Naive thymus-derived CD4-positive, alpha-beta T cell (primary cell): ENCODE results near the gene ESPN. TPM values are rescaled to one million over a fixed set of nuclear protein-coding genes. Genes with fewer than 3 reads are reported as not detected.

Source experiments
- ATAC-seq: fragments of 150-1000 bp; cut with Tn5 transposase; 2 replicates; pipeline ENCODE4 v1.10.0; 2021; ENCODE audit warnings: mild to moderate bottlenecking, moderate library complexity
- CTCF ChIA-PET: fragments of 350-600 bp; sonication (Branson Sonifier 250); formaldehyde crosslinking; loops from one replicate; lab custom pipeline; 2021; ENCODE audit warnings: antibody characterized with exemption; lab: Charles Lee
- POLR2A ChIA-PET: fragments of 350-600 bp; sonication (Branson Sonifier 250); formaldehyde crosslinking; loops from one replicate; lab custom pipeline; 2021; ENCODE audit warnings: antibody characterized with exemption, inconsistent platforms; lab: Charles Lee
- DNase-seq, 9 donors: peaks; one replicate each; pipeline versions ENCODE4 v3.0.0 to v3.0.0-alpha.2; 2020 to 2022; ENCODE audit warnings: mixed read lengths in 1 of 9
- H3K27ac ChIP-seq: one replicate; pipeline ENCODE4 v1.7.0; 2013; ENCODE audit warnings: mild to moderate bottlenecking, low read depth, low read length, moderate library complexity
- H3K27me3 ChIP-seq, 2 donors: one replicate each; pipeline ENCODE4 v1.7.0; 2013; ENCODE audit warnings: low read length in 2 of 2, mild to moderate bottlenecking in 2 of 2, moderate library complexity in 2 of 2; ENCODE audit not compliant: control insufficient read depth in 2 of 2, insufficient read depth in 2 of 2
- H3K36me3 ChIP-seq, 3 experiments: 1 replicate in 2 of 3; 2 replicates in 1 of 3; pipeline ENCODE4 v1.7.0; 2013; ENCODE audit warnings: low read length in 3 of 3, mild to moderate bottlenecking in 3 of 3, moderate library complexity in 1 of 3; ENCODE audit not compliant: insufficient read depth in 3 of 3, control insufficient read depth in 2 of 3
- H3K4me1 ChIP-seq, 2 donors: one replicate each; pipeline ENCODE4 v1.7.0; 2013; ENCODE audit warnings: low read length in 2 of 2, mild to moderate bottlenecking in 2 of 2, moderate library complexity in 1 of 2; ENCODE audit not compliant: control insufficient read depth in 2 of 2, insufficient read depth in 2 of 2
- H3K4me3 ChIP-seq: 2 replicates; pipeline ENCODE4 v1.7.0; 2013; ENCODE audit warnings: mild to moderate bottlenecking, low read length
- H3K9me3 ChIP-seq, 3 experiments: 1 replicate in 2 of 3; 2 replicates in 1 of 3; pipeline ENCODE4 v1.7.0; 2013; ENCODE audit warnings: low read length in 3 of 3; ENCODE audit not compliant: control insufficient read depth in 2 of 3
- H3K27ac Mint-ChIP-seq, 9 donors: one replicate each; pipeline ENCODE4 v1.8.0; 2020 to 2022; ENCODE audit warnings: mixed read lengths in 9 of 9, mild to moderate bottlenecking in 8 of 9, moderate library complexity in 5 of 9, inconsistent platforms in 2 of 9
- H3K27me3 Mint-ChIP-seq, 5 donors: one replicate each; pipeline ENCODE4 v1.8.0; 2021 to 2022; ENCODE audit warnings: mixed read lengths in 5 of 5, mild to moderate bottlenecking in 1 of 5
- H3K36me3 Mint-ChIP-seq, 5 donors: one replicate each; pipeline ENCODE4 v1.8.0; 2020 to 2022; ENCODE audit warnings: mixed read lengths in 5 of 5, mild to moderate bottlenecking in 3 of 5, inconsistent platforms in 1 of 5
- H3K4me1 Mint-ChIP-seq, 7 donors: one replicate each; pipeline ENCODE4 v1.8.0; 2020 to 2022; ENCODE audit warnings: mixed read lengths in 7 of 7, mild to moderate bottlenecking in 3 of 7, inconsistent platforms in 1 of 7
- H3K4me3 Mint-ChIP-seq, 10 donors: one replicate each; pipeline ENCODE4 v1.8.0; 2020 to 2022; ENCODE audit warnings: mild to moderate bottlenecking in 10 of 10, mixed read lengths in 10 of 10, moderate library complexity in 6 of 10, inconsistent platforms in 2 of 10
- H3K9me3 Mint-ChIP-seq, 11 donors: one replicate each; pipeline ENCODE4 v1.8.0; 2020 to 2022; ENCODE audit warnings: mixed read lengths in 11 of 11, mild to moderate bottlenecking in 4 of 11, inconsistent platforms in 1 of 11, moderate library complexity in 1 of 11
- intact Hi-C, 2 donors: fragments of 100-400 bp; cut with micrococcal nuclease; formaldehyde crosslinking; loops; one replicate each; pipeline ENCODE4 v1.15.1; 2023
- microRNA-seq: library from miRNA; unstranded; fragments of <30 nt; microRNA quantifications from one replicate; pipeline ENCODE4 v1.2.0, GENCODE V29; 2022; ENCODE audit warnings: borderline microRNAs expressed
- polyA plus RNA-seq, 2 donors: library from polyadenylated mRNA; unstranded; fragments of 300-500 nt; fragmentation: Illumina TruSeq; gene quantifications; one replicate each; pipeline ENCODE4 v1.2.3, GENCODE V29; 2021
- total RNA-seq, 6 experiments: library from RNA in 5 of 6; stranded (reverse) in 5 of 6; gene quantifications; 1 replicate in 5 of 6; 2 replicates in 1 of 6; pipeline ENCODE4 v1.2.3 and lab custom pipeline; 2021 to 2026

ESPN gene
- total and polyA plus RNA-seq, 7 experiments from 2014 or later: 0.40 to 2.9 (median 2.1) TPM

- H3K4me1 Mint-ChIP-seq: no peaks in the 10 kb centered on the region
- H3K27me3 Mint-ChIP-seq: no peaks in the 10 kb centered on the region
- ChIA-PET POLR2A (no interaction called here), CTCF (no interaction called here)
- Histone ChIP-seq H3K27ac (no peak overlapping the region), H3K4me1 (no peaks in the 10 kb centered on the region), H3K4me3 (no peak overlapping the region), H3K9me3 (no peaks in the 10 kb centered on the region), H3K27me3 (no peaks in the 10 kb centered on the region), H3K36me3 (no peaks in the 10 kb centered on the region)
- intact Hi-C loops: no loop called here
- no peak for DNase-seq
- H3K9me3 Mint-ChIP-seq: no peaks in the 10 kb centered on the region
- no peaks in the 10 kb centered on the region for H3K36me3 Mint-ChIP-seq
- no peak overlapping the region for H3K27ac Mint-ChIP-seq
- ATAC-seq: no peak
- no peak overlapping the region for H3K4me3 Mint-ChIP-seq
These were observed 85.3 kb downstream of the ESPN start for GRCh38 chr1:6509919-6510291.

GRCh38 chr1:6510493-6510892 is 85.9 kb downstream of the ESPN start:
- intact Hi-C loops: no loop called here
- ChIA-PET CTCF (no interaction called here), POLR2A (interaction anchor here (0.5 kb wide), 1 partner anchor 70 kb away, joined by 3 read pairs; no protein-coding TSS in a partner anchor)
- DNase-seq (no peak), ATAC-seq (no peak)
- H3K4me1 Mint-ChIP-seq: no peaks in the 10 kb centered on the region
- no peak overlapping the region for H3K27ac Mint-ChIP-seq
- Histone ChIP-seq H3K4me1 (no peaks in the 10 kb centered on the region), H3K27ac (no peak overlapping the region), H3K36me3 (no peaks in the 10 kb centered on the region), H3K4me3 (no peak overlapping the region), H3K9me3 (no peaks in the 10 kb centered on the region), H3K27me3 (no peaks in the 10 kb centered on the region)
- H3K4me3 Mint-ChIP-seq: no peak overlapping the region
- H3K27me3 Mint-ChIP-seq: no peaks in the 10 kb centered on the region
- H3K9me3 Mint-ChIP-seq: no peaks in the 10 kb centered on the region
- H3K36me3 Mint-ChIP-seq: no peaks in the 10 kb centered on the region

Small RNA genes lying within 50 kb of the gene (microRNA-seq; reads per million reads assigned to microRNA genes)
- gene MIR4252: not detected

Other genes with a start within 250 kb of the ESPN start
- 1 to 10 TPM in 1 of 5 experiments, under 1 TPM in 4; 0.14 to 2.8 (median 0.37) TPM for gene CHD5, start 244.5 kb upstream of the ESPN start, total RNA-seq
- not detected for gene CHD5, start 244.5 kb upstream of the ESPN start, polyA plus RNA-seq
- 100 to 1,000 TPM; 431 to 720 (median 579) TPM for gene RPL22, start 225.2 kb upstream of the ESPN start, total RNA-seq
- 100 to 1,000 TPM; 129 to 298 TPM for gene RPL22, start 225.2 kb upstream of the ESPN start, polyA plus RNA-seq
- gene RNF207, start 218.7 kb upstream of the ESPN start, total RNA-seq: 10 to 100 TPM in 1 of 5 experiments, 1 to 10 TPM in 2, under 1 TPM in 2; 0.81 to 83.6 (median 3.1) TPM
- gene RNF207, start 218.7 kb upstream of the ESPN start, polyA plus RNA-seq: under 1 TPM; 0.09 to 0.17 TPM
- gene ICMT, start 188.8 kb upstream of the ESPN start, total RNA-seq: 10 to 100 TPM in 3 of 5 experiments, 1 to 10 TPM in 2; 4.6 to 46.1 (median 16.3) TPM
- 10 to 100 TPM; 12.9 to 14.3 TPM for gene ICMT, start 188.8 kb upstream of the ESPN start, polyA plus RNA-seq
- gene HES3, start 180.6 kb upstream of the ESPN start, total RNA-seq: not detected
- gene HES3, start 180.6 kb upstream of the ESPN start, polyA plus RNA-seq: not detected
- 1 to 10 TPM in 2 of 5 experiments, under 1 TPM in 3; 0.27 to 2.9 (median 0.59) TPM for gene GPR153, start 163.7 kb upstream of the ESPN start, total RNA-seq
- gene GPR153, start 163.7 kb upstream of the ESPN start, polyA plus RNA-seq: not detected
- 10 to 100 TPM in 1 of 5 experiments, 1 to 10 TPM in 4; 2.5 to 75.6 (median 3.4) TPM for gene ACOT7, start 31.0 kb upstream of the ESPN start, total RNA-seq
- gene ACOT7, start 31.0 kb upstream of the ESPN start, polyA plus RNA-seq: 1 to 10 TPM; 4.9 to 6.2 TPM
- under 1 TPM in 1 of 5 experiments, not detected in 4; 0.56 TPM for gene HES2, start 4.9 kb upstream of the ESPN start, total RNA-seq
- gene HES2, start 4.9 kb upstream of the ESPN start, polyA plus RNA-seq: not detected
- gene TNFRSF25, start 41.4 kb downstream of the ESPN start, total RNA-seq: 100 to 1,000 TPM; 151 to 352 (median 179) TPM
- 10 to 100 TPM; 17.3 to 40.5 TPM for gene TNFRSF25, start 41.4 kb downstream of the ESPN start, polyA plus RNA-seq
- 10 to 100 TPM in 3 of 5 experiments, 1 to 10 TPM in 2; 2.2 to 15.6 (median 11.7) TPM for gene PLEKHG5, start 66.9 kb downstream of the ESPN start, total RNA-seq
- 1 to 10 TPM in 1 of 2 donors, not detected in 1; 2.0 TPM for gene PLEKHG5, start 66.9 kb downstream of the ESPN start, polyA plus RNA-seq
- 10 to 100 TPM; 54.2 to 80.6 (median 73.8) TPM for gene NOL9, start 129.7 kb downstream of the ESPN start, total RNA-seq
- gene NOL9, start 129.7 kb downstream of the ESPN start, polyA plus RNA-seq: 10 to 100 TPM; 13.4 to 29.8 TPM
- not detected for gene TAS1R1, start 130.5 kb downstream of the ESPN start, total RNA-seq
- not detected for gene TAS1R1, start 130.5 kb downstream of the ESPN start, polyA plus RNA-seq
- 10 to 100 TPM; 39.1 to 70.4 (median 62.2) TPM for gene ZBTB48, start 155.2 kb downstream of the ESPN start, total RNA-seq
- 10 to 100 TPM; 18.5 to 27.9 TPM for gene ZBTB48, start 155.2 kb downstream of the ESPN start, polyA plus RNA-seq
- gene KLHL21, start 178.1 kb downstream of the ESPN start, total RNA-seq: 10 to 100 TPM; 25.2 to 58.1 (median 33.0) TPM
- 10 to 100 TPM; 17.2 to 31.1 TPM for gene KLHL21, start 178.1 kb downstream of the ESPN start, polyA plus RNA-seq
- 10 to 100 TPM in 3 of 5 experiments, 1 to 10 TPM in 2; 7.7 to 14.3 (median 12.2) TPM for gene PHF13, start 189.0 kb downstream of the ESPN start, total RNA-seq
- gene PHF13, start 189.0 kb downstream of the ESPN start, polyA plus RNA-seq: 1 to 10 TPM; 4.4 to 6.3 TPM
- gene THAP3, start 200.1 kb downstream of the ESPN start, total RNA-seq: 10 to 100 TPM; 14.1 to 30.5 (median 20.3) TPM
- 10 to 100 TPM; 18.7 to 31.8 TPM for gene THAP3, start 200.1 kb downstream of the ESPN start, polyA plus RNA-seq